ENCODE data around the gene RPL19. TPM values are rescaled to one million over a fixed set of nuclear protein-coding genes. Genes with fewer than 3 reads are reported as not detected.

RPL19 gene
- total RNA-seq: 1,336 and 1,806 TPM in 2 replicates

GRCh38 chr17:39200070-39200879 is at the start of gene RPL19:
Gene RPL19 (plus strand): TSS chr17:39200283. CDS start chr17:39200345, 62 bp downstream.

GRCh38 chr17:39151150-39151942 is 48.7 kb upstream of the RPL19 start, which contains the start of gene PLXDC1:
Gene PLXDC1 (minus strand): TSS chr17:39151637. CDS start chr17:39151437, 200 bp downstream.

GRCh38 chr17:39165841-39166349 is 34.2 kb upstream of the RPL19 start, which contains the start of gene ARL5C:
Gene ARL5C (minus strand): TSS chr17:39166161. CDS start chr17:39165760, 401 bp downstream.

GRCh38 chr17:39197380-39198185 is 2.5 kb upstream of the RPL19 start, which contains the start of gene CACNB1:
Gene CACNB1 (minus strand): TSS chr17:39197669. CDS start chr17:39197495, 174 bp downstream.

GRCh38 chr17:39225308-39225958 is 25.4 kb downstream of the RPL19 start, which contains the start of gene STAC2:
Gene STAC2 (minus strand): TSS chr17:39225945. CDS start chr17:39225502, 443 bp downstream.

Other genes starting within 250 kb of the RPL19 start
- not detected in 2 replicates for gene FBXO47, start 232.9 kb upstream of the RPL19 start, total RNA-seq
- 0.14 TPM in 1 of 2 replicates, not detected in the other for gene PLXDC1, start 48.6 kb upstream of the RPL19 start, total RNA-seq
- gene ARL5C, start 34.1 kb upstream of the RPL19 start, total RNA-seq: not detected in 2 replicates
- gene CACNB1, start 2.6 kb upstream of the RPL19 start, total RNA-seq: 4.8 and 12.7 TPM in 2 replicates
- gene STAC2, start 25.7 kb downstream of the RPL19 start, total RNA-seq: under 0.01 TPM in 1 of 2 replicates, not detected in the other
- gene FBXL20, start 201.3 kb downstream of the RPL19 start, total RNA-seq: 14.2 and 15.4 TPM in 2 replicates

Measured in smooth muscle cell of the umbilical artery (primary cell).